HEK293 (cell line): ENCODE results near the gene SUFU.

Source experiments
- CTCF ChIA-PET: fragments of 350-600 bp; formaldehyde crosslinking; extraction: SDS; loops from one replicate; lab custom pipeline; 2021; ENCODE audit warnings: antibody characterized with exemption; lab: Yijun Ruan, JAX
- POLR2A ChIA-PET: fragments of 300-600 bp; formaldehyde crosslinking; extraction: SDS; loops from one replicate; lab custom pipeline; 2020; ENCODE audit warnings: antibody characterized with exemption, inconsistent platforms; lab: Yijun Ruan, JAX
- H3K27ac ChIP-seq: fragments of 200-500 bp; sonication (Bioruptor generic); 2 replicates; pipeline ENCODE4 v1.5.1; 2014; ENCODE audit warnings: low read depth, low read length, control low read depth, inconsistent platforms; ENCODE audit errors: extremely low read depth
- H3K36me3 ChIP-seq, 2 experiments: fragments of 200-500 bp in 1 of 2; sonication (Bioruptor generic) in 1 of 2; 1 replicate in 1 of 2; 2 replicates in 1 of 2; pipeline ENCODE4 v1.5.1; 2014 to 2017; ENCODE audit warnings: inconsistent platforms in 2 of 2, low read length in 2 of 2; ENCODE audit not compliant: control insufficient read depth in 2 of 2, insufficient read depth in 1 of 2
- H3K4me1 ChIP-seq: fragments of 200-500 bp; sonication (Bioruptor generic); 2 replicates; pipeline ENCODE4 v1.5.1; 2014; ENCODE audit warnings: mild to moderate bottlenecking, low read length, inconsistent platforms; ENCODE audit not compliant: control insufficient read depth, insufficient read depth
- H3K4me3 ChIP-seq: 2 replicates; pipeline ENCODE4 v1.5.1; 2011; ENCODE audit warnings: low read depth, mild to moderate bottlenecking, control low read depth, low read length, moderate library complexity
- H3K9me3 ChIP-seq: fragments of 200-500 bp; sonication (Bioruptor generic); 2 replicates; pipeline ENCODE4 v1.5.1; 2014; ENCODE audit warnings: low read depth, low read length, inconsistent platforms; ENCODE audit not compliant: control insufficient read depth, insufficient read depth
- GLI4 ChIP-seq: fragments of 450-650 bp; formaldehyde crosslinking; IDR thresholded peaks from 2 replicates; pipeline ENCODE4 v1.5.1; 2016; ENCODE audit warnings: missing biosample characterization, missing genetic modification characterization
- MYNN ChIP-seq: fragments of 450-650 bp; formaldehyde crosslinking; IDR thresholded peaks from 2 replicates; pipeline ENCODE4 v1.5.1; 2016; ENCODE audit warnings: missing biosample characterization, missing genetic modification characterization, borderline replicate concordance
- SCRT1 ChIP-seq: fragments of 450-650 bp; formaldehyde crosslinking; IDR thresholded peaks from 2 replicates; pipeline ENCODE4 v1.5.1; 2016; ENCODE audit warnings: missing biosample characterization, missing genetic modification characterization, borderline replicate concordance
- SCRT2 ChIP-seq: fragments of 450-650 bp; formaldehyde crosslinking; IDR thresholded peaks from 2 replicates; pipeline ENCODE4 v1.5.1; 2016; ENCODE audit warnings: missing biosample characterization, missing genetic modification characterization
- YY2 ChIP-seq: fragments of 450-650 bp; formaldehyde crosslinking; IDR thresholded peaks from 2 replicates; pipeline ENCODE4 v1.5.1; 2016; ENCODE audit warnings: missing biosample characterization, missing genetic modification characterization
- ZBTB48 ChIP-seq: fragments of 450-650 bp; formaldehyde crosslinking; IDR thresholded peaks from 2 replicates; pipeline ENCODE4 v1.5.1; 2016; ENCODE audit warnings: missing biosample characterization, missing genetic modification characterization
- ZNF10 ChIP-seq: fragments of 450-650 bp; formaldehyde crosslinking; IDR thresholded peaks from 2 replicates; pipeline ENCODE4 v1.5.1; 2017; ENCODE audit warnings: missing biosample characterization, missing genetic modification characterization
- ZNF121 ChIP-seq: fragments of 450-650 bp; formaldehyde crosslinking; IDR thresholded peaks from 2 replicates; pipeline ENCODE4 v1.5.1; 2016; ENCODE audit warnings: missing biosample characterization, missing genetic modification characterization
- ZNF24 ChIP-seq: fragments of 450-650 bp; formaldehyde crosslinking; IDR thresholded peaks from 2 replicates; pipeline ENCODE4 v1.5.1; 2016; ENCODE audit warnings: missing biosample characterization, missing genetic modification characterization
- ZNF341 ChIP-seq: fragments of 450-650 bp; formaldehyde crosslinking; IDR thresholded peaks from 2 replicates; pipeline ENCODE4; 2016; ENCODE audit warnings: low read depth, missing biosample characterization, missing genetic modification characterization
- ZNF394 ChIP-seq: fragments of 450-650 bp; formaldehyde crosslinking; IDR thresholded peaks from 2 replicates; pipeline ENCODE4 v1.5.1; 2016; ENCODE audit warnings: missing biosample characterization, missing genetic modification characterization, mild to moderate bottlenecking, moderate library complexity, borderline replicate concordance
- ZNF404 ChIP-seq: fragments of 450-650 bp; formaldehyde crosslinking; IDR thresholded peaks from 2 replicates; pipeline ENCODE4 v1.5.1; 2017; ENCODE audit warnings: missing biosample characterization, missing genetic modification characterization
- ZNF473 ChIP-seq: fragments of 450-650 bp; formaldehyde crosslinking; IDR thresholded peaks from 2 replicates; pipeline ENCODE4 v1.5.1; 2017; ENCODE audit warnings: missing biosample characterization, missing genetic modification characterization
- ZNF521 ChIP-seq: fragments of 450-650 bp; formaldehyde crosslinking; IDR thresholded peaks from 2 replicates; pipeline ENCODE4 v1.5.1; 2017; ENCODE audit warnings: missing biosample characterization, mild to moderate bottlenecking, missing genetic modification characterization
- ZNF529 ChIP-seq: fragments of 450-650 bp; formaldehyde crosslinking; IDR thresholded peaks from 2 replicates; pipeline ENCODE4 v1.5.1; 2017; ENCODE audit warnings: missing genetic modification characterization, missing biosample characterization; ENCODE audit not compliant: insufficient replicate concordance
- ZNF558 ChIP-seq: fragments of 450-650 bp; formaldehyde crosslinking; IDR thresholded peaks from 2 replicates; pipeline ENCODE4 v1.5.1; 2016; ENCODE audit warnings: missing biosample characterization, missing genetic modification characterization
- ZNF600 ChIP-seq: fragments of 450-650 bp; formaldehyde crosslinking; IDR thresholded peaks from 2 replicates; pipeline ENCODE4 v1.5.1; 2016; ENCODE audit warnings: missing biosample characterization, missing genetic modification characterization
- ZNF791 ChIP-seq: fragments of 450-650 bp; formaldehyde crosslinking; IDR thresholded peaks from 2 replicates; pipeline ENCODE4 v1.5.1; 2016; ENCODE audit warnings: missing biosample characterization, missing genetic modification characterization
- ZNF830 ChIP-seq: fragments of 450-650 bp; IDR thresholded peaks from 2 replicates; pipeline ENCODE4 v1.5.0; 2018; ENCODE audit warnings: missing biosample characterization, missing genetic modification characterization, low read depth, mild to moderate bottlenecking, moderate library complexity
- TF ChIP-seq, protein P1 (sequence below): fragments of 450-650 bp; formaldehyde crosslinking; optimal IDR thresholded peaks from 2 replicates; pipeline ENCODE3; 2016; ENCODE audit warnings: missing biosample characterization, mild to moderate bottlenecking, missing genetic modification characterization
- TF ChIP-seq, protein P2 (sequence below): fragments of 450-650 bp; formaldehyde crosslinking; IDR thresholded peaks from 2 replicates; pipeline ENCODE4 v1.5.1; 2016; ENCODE audit warnings: missing biosample characterization, missing genetic modification characterization
- TF ChIP-seq, protein P3 (sequence below): fragments of 450-650 bp; formaldehyde crosslinking; IDR thresholded peaks from 2 replicates; pipeline ENCODE4 v1.5.1; 2016; ENCODE audit warnings: missing biosample characterization, missing genetic modification characterization

SUFU gene

DNA sequence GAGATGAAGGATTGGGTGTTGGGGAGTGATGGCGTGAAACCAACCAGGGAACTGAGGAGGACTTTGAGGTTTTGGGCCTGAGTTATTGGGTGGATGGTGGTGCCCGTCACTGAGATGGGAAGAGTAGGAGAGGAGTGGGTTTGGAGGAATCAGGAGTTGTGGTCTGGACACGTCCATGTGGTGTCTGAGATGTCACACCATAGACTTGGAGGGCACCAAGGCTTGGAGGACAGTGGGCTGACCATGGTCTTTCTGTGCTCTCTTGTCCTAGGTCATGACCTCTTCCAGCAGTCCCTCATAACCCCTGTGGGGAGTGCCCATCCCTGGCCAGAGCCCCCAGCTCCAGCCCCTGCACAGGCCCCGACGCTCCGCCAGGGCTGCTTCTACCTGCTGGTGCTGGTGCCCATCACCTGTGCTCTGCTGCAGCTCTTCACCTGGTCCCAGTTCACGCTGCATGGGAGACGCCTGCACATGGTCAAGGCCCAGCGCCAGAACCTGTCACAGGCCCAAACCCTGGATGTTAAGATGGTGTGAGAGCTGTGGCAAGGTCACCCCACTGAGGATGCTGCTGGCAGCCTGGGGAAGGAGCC lies 28.2 kb upstream of the SUFU start (continued):
- TF ChIP-seq ZNF600 = 0 out of 2 replicates have a peak, but pooled peaks have one; percentile 22
- TF ChIP-seq, protein P1, sequence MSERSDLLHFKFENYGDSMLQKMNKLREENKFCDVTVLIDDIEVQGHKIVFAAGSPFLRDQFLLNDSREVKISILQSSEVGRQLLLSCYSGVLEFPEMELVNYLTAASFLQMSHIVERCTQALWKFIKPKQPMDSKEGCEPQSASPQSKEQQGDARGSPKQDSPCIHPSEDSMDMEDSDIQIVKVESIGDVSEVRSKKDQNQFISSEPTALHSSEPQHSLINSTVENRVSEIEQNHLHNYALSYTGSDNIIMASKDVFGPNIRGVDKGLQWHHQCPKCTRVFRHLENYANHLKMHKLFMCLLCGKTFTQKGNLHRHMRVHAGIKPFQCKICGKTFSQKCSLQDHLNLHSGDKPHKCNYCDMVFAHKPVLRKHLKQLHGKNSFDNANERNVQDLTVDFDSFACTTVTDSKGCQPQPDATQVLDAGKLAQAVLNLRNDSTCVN (tag by site-specific recombination) = no peak
- no peak for TF ChIP-seq ZNF529 (tag by site-specific recombination)
- TF ChIP-seq YY2 (tag by site-specific recombination) = no peak

DNA sequence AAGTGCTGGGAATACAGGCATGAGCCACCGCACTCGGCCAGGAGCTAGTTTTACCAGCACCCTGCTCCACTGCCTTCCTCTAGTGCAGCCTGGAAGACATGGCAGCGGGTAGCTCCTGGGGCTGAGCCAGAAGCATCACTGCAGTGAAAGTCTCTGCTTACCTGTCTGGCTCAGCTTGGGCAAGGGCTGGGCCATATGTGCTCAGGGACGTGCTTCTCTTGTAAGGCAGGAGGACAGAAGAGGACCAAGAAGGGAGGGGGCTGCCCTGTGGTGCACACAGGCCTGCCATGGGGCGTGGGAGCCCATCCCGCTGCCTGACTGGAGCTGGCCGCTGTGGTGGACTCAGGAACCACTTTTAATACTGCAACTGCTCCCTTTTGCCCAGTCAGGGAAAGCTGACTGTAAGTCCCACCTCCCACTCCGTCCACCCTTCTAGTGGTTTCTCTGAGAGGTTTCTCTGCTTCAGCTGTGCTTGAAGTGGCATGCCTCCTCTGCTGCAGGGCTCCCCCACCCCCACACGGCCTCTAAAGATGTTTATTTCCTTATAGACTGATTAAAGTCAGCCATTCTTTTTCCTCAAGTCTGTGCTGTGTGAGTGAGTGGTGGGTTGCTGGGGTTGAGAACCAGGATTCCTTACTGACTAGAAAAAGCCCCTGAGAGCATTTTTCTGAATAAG lies 27.2 kb upstream of the SUFU start:
- CTCF ChIA-PET = no interaction called here
- Histone ChIP-seq H3K4me1 (no peaks in the 10 kb centered on the region), H3K9me3 (no peaks in the 10 kb centered on the region), H3K4me3 (no peak overlapping the region), H3K27ac (no peak overlapping the region), H3K36me3 (peaks cover 6 to 42% of the 10 kb centered on the region in 2 experiments)
- POLR2A ChIA-PET = interaction anchor here (0.8 kb wide), 1 partner anchor 53 kb away, joined by 3 read pairs; no protein-coding TSS in a partner anchor
- TF ChIP-seq ZNF521 (tag by site-specific recombination) = no peak
- no peak for TF ChIP-seq ZBTB48 (tag by site-specific recombination)
- no peak for TF ChIP-seq ZNF558 (tag by site-specific recombination)
- no peak for TF ChIP-seq ZNF394 (tag by site-specific recombination)
- TF ChIP-seq, protein P2, sequence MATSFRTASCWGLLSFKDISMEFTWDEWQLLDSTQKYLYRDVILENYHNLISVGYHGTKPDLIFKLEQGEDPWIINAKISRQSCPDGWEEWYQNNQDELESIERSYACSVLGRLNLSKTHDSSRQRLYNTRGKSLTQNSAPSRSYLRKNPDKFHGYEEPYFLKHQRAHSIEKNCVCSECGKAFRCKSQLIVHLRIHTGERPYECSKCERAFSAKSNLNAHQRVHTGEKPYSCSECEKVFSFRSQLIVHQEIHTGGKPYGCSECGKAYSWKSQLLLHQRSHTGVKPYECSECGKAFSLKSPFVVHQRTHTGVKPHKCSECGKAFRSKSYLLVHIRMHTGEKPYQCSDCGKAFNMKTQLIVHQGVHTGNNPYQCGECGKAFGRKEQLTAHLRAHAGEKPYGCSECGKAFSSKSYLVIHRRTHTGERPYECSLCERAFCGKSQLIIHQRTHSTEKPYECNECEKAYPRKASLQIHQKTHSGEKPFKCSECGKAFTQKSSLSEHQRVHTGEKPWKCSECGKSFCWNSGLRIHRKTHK (tag by site-specific recombination) = no peak

DNA sequence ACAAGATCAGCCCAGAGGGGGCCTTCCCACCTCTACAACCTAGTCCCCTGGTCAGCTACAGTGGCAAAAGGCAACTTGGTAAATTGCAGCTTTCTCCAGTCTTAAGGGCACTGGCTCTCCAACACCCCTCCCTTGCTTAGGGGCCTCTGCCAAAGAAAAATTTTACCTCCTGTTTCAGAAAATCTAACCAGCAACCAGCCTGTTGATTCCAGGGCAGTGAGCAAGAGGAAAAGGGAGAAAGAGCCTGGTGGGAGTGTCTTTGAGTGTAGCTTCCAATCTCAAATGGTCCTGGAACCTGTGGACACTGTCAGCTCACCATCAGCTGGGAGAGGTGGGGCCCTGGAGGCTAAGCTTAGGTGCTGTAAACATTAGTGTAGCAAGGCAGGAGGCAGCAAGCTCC lies 24.1 kb upstream of the SUFU start:
- Histone ChIP-seq H3K9me3 (no peaks in the 10 kb centered on the region), H3K27ac (no peak overlapping the region), H3K36me3 (peaks cover 17 to 65% of the 10 kb centered on the region in 2 experiments), H3K4me3 (no peak overlapping the region), H3K4me1 (no peaks in the 10 kb centered on the region)
- ChIA-PET POLR2A (interaction anchor here (0.6 to 1.9 kb wide), 6 partner anchors 11 to 93 kb away, joined by 3 to 5 read pairs (median 4); partner anchors contain the start of gene SUFU), CTCF (interaction anchor here (0.6 to 3.0 kb wide), 14 partner anchors 19 to 311 kb away, joined by 3 to 26 read pairs (median 6); partner anchors contain the start of gene C10orf95)
- TF ChIP-seq ZNF341 = no peak
- no peak for TF ChIP-seq ZNF473 (tag by site-specific recombination)
- peak; percentile 65 for TF ChIP-seq SCRT2 (tag by site-specific recombination)
- no peak for TF ChIP-seq ZNF558 (tag by site-specific recombination)
- TF ChIP-seq SCRT1 (tag by site-specific recombination) = peak; percentile 53; the same call in 1 of the 2 replicates
- TF ChIP-seq ZNF404 = no peak
- TF ChIP-seq ZNF791 (tag by site-specific recombination) = no peak
- TF ChIP-seq ZNF521 (tag by site-specific recombination) = no peak
- no peak for TF ChIP-seq ZNF10 (tag by site-specific recombination)
- no peak for TF ChIP-seq GLI4 (tag by site-specific recombination)
- TF ChIP-seq MYNN (tag by site-specific recombination) = no peak
- TF ChIP-seq ZNF24 (tag by site-specific recombination) = no peak
- TF ChIP-seq ZNF121 = no peak
- no peak for TF ChIP-seq ZNF830
- TF ChIP-seq, protein P3, sequence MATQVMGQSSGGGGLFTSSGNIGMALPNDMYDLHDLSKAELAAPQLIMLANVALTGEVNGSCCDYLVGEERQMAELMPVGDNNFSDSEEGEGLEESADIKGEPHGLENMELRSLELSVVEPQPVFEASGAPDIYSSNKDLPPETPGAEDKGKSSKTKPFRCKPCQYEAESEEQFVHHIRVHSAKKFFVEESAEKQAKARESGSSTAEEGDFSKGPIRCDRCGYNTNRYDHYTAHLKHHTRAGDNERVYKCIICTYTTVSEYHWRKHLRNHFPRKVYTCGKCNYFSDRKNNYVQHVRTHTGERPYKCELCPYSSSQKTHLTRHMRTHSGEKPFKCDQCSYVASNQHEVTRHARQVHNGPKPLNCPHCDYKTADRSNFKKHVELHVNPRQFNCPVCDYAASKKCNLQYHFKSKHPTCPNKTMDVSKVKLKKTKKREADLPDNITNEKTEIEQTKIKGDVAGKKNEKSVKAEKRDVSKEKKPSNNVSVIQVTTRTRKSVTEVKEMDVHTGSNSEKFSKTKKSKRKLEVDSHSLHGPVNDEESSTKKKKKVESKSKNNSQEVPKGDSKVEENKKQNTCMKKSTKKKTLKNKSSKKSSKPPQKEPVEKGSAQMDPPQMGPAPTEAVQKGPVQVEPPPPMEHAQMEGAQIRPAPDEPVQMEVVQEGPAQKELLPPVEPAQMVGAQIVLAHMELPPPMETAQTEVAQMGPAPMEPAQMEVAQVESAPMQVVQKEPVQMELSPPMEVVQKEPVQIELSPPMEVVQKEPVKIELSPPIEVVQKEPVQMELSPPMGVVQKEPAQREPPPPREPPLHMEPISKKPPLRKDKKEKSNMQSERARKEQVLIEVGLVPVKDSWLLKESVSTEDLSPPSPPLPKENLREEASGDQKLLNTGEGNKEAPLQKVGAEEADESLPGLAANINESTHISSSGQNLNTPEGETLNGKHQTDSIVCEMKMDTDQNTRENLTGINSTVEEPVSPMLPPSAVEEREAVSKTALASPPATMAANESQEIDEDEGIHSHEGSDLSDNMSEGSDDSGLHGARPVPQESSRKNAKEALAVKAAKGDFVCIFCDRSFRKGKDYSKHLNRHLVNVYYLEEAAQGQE (tag by site-specific recombination) = no peak
